SKM-1 (cell line): Measurements from ENCODE around the gene GOLGA5.
"Not testable (repeated sequence)": the region's sequence is repeated elsewhere in the genome, so short reads cannot be mapped to it uniquely, and the experiment has no call there.

Source experiments
- DNase-seq: peaks from one replicate; lab custom pipeline; 2025; ENCODE audit not compliant: unreplicated experiment; lab: John Stamatoyannopoulos, UW

The GOLGA5 gene, protein sequence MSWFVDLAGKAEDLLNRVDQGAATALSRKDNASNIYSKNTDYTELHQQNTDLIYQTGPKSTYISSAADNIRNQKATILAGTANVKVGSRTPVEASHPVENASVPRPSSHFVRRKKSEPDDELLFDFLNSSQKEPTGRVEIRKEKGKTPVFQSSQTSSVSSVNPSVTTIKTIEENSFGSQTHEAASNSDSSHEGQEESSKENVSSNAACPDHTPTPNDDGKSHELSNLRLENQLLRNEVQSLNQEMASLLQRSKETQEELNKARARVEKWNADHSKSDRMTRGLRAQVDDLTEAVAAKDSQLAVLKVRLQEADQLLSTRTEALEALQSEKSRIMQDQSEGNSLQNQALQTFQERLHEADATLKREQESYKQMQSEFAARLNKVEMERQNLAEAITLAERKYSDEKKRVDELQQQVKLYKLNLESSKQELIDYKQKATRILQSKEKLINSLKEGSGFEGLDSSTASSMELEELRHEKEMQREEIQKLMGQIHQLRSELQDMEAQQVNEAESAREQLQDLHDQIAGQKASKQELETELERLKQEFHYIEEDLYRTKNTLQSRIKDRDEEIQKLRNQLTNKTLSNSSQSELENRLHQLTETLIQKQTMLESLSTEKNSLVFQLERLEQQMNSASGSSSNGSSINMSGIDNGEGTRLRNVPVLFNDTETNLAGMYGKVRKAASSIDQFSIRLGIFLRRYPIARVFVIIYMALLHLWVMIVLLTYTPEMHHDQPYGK

DNA sequence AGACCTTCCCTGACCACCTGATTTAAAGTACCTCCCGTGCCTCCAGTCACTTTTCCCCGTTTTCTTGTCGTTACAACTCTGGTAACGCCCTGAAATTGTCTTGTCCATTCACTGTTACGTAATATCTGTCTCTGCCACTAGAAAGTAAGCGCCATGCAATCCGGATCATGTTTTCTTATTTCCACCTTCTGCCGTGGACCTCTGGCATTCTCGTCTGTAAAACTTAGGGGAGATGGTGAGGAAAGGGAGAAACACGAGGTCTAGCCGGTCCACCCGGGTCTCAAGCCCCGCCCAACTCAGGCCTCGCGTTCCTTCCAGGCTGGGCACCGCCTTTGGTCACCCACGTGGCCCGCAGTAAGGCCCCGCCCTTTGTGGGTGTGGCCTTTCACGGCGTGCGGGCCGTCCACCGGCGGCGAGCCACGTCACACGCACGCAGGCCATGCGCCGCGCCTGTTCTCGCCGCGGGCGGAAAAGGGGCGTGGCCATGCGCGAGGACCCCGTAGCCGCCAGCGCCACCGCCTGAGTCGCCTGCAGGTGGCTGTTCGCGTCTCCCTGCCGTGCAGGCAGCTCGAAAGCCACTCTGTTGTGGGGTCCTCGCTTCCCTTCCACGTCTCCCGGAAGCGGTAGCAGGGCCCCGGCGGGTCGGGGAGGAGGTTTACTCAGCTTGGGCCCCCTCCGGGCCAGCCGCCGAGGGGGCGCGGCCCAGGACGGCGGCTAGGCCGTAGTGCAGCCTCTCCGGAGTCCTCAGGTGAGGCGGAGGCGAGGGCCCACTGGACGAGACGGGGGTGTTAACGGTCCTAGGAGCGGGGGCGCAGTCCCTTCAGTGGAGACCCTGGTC lies at the start of gene GOLGA5:
Gene GOLGA5 (plus strand): TSS at position 597 of the 838 bp plus-strand sequence. CDS start 3,133 bp downstream, outside the sequence.
- DNase-seq, result peak; percentile 86

DNA sequence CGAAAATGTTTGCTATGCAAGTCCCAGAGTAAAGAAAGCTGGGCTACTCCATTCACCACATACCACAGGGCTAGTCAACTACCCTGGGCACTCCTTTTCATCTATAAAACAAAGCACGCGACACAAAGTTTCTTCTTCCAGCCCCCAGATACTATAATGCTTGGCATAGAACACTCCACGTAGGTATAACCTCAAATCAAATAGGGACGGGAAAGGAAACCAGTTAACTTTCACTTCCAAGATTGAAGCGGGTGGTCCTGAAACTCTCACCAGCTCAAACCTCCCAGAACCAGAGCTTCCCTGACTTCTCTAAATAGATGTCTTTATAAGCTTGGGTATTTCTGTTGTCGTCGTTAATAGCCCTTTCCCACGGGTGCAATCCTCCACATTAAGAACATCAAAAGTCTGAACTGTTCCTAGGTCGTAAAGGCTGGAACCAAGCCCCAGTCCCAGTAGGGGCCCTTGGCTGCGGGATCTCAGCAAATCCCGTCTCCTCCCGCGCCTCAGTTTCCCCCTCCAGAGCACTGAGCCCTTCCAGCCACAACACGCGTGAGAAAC lies 46.3 kb upstream of the GOLGA5 start:
- DNase-seq, result no peak

DNA sequence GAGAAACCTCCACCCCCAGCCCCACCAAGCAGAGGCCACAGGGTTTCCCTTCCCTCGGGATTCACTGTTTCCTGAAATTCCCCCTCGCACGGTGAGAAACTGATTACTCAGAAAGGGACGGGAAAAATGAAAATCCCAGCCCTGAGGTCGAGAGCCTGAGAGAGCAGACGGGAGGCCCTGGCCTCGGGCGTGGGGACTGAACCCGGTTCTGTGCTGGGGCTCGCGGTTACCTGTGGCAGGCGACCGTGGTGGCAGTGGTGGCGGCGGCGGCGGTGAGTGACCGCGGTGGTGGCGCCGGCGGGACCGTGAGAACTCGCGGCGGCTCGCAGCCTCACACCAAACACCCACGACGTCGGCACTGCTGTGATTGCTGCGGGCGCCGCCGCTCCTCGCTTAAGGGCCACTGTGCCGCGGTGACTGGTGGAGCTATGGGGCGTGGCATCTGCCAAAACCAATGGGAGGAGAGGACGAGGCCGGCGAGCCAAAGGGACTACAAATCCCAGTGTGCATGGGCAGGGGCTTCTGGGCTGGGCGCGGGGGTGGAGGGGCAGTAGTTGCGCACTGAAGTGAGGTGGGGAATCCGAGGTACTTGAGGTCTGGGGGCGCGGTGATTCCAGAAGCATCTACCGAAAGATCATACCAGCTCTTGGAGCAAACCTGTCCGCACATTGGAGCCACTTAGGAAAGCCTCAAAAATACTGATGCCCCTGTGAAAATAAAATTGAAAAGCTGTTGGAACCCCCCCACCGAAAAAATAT lies 45.7 kb upstream of the GOLGA5 start, which contains the start of gene LGMN:
Gene LGMN (minus strand): TSS at position 369 of the 758 bp plus-strand sequence. CDS start 15,841 bp downstream, outside the sequence.
- DNase-seq, result no peak

DNA sequence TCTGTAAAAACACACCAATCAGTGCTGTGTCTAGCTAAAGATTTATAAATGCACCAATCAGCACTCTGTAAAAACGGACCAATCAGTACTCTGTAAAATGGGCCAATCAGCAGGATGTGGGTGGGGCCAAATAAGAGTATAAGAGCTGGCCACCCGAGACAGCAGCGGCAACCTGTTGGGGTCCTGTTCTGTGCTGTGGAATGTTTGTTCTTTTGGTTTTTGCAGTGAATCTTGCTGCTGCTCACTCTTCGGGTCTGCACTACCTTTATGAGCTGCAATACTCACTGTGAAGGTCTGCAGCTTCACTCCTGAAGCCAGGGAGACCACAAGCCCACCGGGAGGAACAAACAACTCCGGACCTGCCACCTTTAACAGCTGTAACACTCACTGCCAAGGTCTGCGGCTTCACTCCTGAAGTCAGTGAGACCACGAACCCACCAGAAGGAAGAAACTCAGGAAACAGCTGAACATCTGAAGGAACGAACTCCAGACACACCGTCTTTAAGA lies 43.8 kb upstream of the GOLGA5 start:
- DNase-seq, result not testable (repeated sequence)

DNA sequence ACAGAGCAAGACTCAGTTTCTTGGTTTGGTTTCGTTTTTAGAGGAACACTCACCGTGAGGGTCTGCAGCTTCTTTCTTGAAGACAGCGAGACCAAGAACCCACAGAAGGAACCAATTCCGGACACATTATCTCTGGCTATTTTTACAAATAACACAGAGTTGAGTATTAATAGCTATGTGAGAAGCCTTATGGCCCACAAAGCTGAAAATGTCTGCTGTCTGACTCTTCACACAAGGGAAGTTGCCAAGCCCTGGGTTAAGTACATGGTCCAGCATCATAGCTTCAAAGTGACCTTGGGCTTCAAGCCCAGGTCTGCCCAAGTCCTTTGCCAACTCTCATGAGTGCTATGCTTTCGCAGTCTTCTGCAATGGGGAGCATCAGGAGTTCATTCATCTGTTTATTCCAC lies 43.1 kb upstream of the GOLGA5 start:
- no peak for DNase-seq

DNA sequence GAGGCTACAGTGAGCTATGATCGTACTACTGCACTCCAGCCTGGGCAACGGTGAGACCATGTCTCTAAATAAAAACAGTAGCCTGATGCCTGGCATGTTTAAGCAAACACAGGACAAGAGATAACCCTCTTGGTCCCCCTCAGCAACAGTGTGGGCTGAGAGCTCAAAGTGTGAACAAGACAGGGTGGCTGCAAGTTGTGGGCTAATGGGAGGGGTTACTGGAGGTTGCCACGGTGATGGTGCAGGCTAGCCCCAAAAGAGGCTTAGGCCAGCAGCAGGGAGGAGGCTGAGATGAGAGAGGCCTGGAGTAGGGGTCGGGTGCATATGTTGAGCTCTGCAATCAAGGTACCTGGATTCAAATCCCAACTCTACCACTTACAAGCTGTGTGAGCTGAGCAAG lies 42.3 kb upstream of the GOLGA5 start:
- no peak for DNase-seq

DNA sequence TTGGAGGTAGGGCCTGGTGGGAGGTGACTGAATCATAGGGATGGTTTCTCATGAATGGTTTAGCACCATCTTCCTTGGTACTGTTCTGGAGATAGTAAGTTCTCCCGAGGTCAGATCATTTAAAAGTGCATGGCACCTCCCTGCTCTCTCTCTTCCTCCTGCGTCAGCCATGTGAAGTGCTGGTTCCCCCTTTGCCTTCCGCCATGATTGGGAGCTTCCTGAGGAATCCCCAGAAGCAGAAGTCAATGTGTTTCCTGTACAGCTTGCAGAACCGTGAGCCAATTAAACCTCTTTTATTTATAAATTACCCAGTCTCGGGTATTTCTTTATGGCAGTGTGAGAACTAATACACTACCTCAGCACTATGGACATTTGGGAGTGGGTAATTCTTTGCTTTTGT lies 40.9 kb upstream of the GOLGA5 start:
- no peak for DNase-seq

DNA sequence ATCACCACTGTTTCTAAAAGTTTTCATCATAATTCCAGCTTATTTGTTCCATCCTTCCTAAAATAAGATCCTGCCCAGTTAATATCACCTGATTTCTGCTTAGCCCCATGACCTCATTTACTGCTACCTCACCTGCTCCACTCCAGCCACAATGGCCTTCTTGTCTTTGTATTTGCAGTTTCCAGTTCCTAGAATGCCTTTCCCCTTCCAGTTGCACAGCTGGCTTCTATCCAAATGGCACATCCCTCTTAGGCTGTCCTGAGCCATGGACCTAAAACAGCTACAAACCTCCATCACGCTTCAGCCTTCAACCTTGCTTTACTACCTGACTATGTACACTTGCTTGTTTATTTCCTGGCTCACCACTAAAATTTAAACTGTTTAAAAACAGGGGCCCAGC lies 39.1 kb upstream of the GOLGA5 start:
- DNase-seq, result no peak

DNA sequence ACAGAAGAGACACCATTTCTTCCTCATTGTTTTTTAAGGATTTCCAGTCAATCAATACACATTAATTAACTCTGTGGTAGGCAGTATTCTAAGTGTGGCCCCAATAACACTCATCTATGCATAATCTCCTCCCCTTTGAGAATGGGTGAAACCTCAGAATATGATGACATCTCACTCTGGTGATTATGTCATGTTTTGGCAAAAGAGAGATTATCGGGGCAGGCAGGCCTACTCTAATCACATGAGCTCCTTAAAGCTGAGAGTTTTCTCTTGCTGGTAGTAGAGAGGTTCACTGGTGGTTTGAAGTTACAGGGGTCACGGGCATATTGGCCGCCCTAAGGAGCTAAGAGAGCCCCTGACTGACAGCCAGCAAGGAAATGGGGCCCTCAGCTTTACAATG lies 38.6 kb upstream of the GOLGA5 start:
- DNase-seq, result no peak

DNA sequence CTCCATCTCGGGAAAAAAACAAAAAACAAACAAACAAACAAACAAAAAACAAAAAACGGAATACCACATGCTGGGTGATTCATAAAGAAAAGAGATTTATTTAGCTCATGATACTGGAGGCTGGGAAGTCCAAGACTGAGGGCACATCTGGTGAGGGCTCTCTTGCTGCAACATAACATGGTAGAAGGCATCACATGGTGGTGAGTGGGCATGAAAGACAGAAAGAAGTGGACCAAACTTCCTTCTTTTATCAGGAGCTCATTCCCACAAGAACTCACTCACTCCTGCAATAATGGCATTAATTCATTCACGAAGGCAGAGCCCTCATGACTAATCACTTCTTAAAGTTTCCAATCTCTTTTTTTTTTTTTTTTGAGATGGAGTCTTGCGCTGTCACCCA lies 37.7 kb upstream of the GOLGA5 start:
- DNase-seq, result no peak

DNA sequence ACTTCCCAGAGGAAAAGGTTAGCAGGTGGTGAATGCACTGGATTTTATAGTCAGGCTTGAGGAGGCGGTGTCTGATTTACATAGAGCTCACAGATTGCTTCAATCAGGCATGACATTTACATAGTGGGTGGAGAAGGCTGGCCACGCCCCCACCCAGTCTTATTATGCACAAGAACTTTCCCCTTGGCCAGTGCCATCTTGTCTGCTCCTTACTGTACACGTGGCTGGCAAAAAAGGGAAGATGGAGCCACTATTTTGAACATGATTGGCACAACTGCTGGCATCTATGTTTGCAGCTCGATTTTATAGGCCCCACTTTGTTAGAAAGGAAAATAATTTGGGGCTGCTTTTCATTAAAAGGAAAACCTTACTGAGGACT lies 34.8 kb upstream of the GOLGA5 start:
- no peak for DNase-seq

DNA sequence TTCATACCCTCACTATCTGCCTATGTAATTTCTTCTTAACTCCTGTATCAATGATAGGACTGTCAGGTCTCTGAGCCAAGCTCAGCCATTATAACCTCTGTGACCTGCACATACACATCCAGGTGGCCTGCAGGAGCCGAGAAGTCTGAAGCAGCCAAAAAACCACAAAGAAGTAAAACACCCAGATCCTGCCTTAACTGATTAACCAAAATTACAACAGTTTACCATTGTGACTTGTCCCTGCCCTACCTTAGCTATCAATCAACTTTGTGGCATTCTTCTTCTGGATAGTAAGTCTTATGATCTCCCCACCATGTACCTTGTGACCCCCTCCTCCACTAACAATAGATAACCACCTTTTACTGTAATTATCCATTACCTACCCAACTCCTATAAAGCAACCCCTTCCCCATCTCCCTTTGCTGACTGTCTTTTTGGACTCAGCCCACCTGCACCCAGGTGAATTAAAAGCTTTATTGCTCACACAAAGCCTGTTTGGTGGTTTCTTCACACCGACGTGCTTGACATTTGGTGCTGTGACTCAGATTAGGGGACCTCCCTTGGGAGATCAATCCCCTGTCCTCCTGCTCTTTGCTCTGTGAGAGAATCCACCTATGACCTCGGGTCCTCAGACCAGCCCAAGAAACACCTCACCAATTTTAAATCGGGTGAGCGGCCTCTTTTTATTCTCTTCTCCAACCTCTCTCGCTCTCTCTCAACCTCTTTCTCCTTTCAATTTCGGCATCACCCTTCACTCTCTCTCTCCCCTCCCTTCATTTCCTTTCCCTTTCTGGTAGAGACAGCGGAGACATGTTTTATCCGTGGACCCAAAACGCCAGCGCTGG lies 34.2 kb upstream of the GOLGA5 start:
- no peak for DNase-seq

DNA sequence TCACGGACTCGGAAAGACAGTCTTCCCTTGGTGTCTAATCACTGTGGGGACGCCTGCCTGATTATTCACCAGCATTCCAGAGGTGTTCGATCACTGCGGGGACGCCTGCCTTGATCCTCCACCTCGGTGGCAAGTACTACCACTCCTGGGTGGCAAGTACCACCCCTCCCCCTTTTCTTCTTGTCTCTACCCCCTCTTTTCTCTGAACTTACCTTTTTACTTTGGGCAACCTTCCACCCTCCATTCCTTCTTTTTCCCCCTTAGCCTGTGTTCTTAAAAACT lies 33.6 kb upstream of the GOLGA5 start:
- no peak for DNase-seq

DNA sequence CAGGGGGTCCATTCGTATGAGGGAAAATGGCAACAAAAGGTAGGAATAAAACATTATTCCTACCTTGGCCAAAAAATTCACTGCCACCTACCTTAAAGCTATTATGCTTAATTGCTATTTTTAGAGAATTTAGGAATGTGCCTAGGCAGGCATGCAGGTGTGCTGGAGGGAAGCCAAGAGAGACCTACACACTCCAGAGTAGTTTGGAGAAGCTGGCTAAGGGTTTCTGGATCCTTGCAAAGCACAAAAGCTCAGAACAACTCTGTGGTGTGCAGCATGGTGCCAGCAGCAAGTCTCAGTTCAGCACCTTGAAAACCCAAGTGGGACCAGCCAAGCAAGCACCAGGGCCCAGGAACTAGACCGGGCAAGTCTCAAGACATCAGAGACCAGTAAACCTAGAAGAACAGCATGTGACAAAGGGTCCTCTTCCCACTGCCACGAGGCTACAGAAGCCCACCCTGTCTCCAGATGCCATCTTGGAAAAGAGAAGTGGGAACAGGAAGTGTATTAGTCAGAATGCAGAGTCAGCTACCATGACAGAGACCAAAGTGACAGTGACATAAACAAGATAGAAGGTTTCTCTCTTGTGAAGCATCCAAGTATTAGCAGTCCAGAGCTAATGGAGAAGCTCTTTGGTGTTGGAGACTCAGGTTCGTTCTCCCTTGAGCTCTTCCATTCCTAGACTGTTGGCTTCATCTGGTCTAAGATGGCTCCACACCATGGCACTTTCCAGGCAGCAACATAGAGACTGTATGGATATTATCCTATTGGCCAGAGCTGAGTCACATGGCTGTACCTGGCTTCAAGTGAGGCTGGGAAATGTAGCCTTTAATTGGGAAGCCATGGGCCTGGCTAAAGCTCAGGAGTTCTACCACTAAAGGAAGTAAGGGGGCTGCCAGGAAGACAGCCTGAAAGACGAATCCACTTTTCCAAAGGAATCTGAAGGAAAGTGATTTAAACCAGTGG lies 30.2 kb upstream of the GOLGA5 start:
- not testable (repeated sequence) for DNase-seq

DNA sequence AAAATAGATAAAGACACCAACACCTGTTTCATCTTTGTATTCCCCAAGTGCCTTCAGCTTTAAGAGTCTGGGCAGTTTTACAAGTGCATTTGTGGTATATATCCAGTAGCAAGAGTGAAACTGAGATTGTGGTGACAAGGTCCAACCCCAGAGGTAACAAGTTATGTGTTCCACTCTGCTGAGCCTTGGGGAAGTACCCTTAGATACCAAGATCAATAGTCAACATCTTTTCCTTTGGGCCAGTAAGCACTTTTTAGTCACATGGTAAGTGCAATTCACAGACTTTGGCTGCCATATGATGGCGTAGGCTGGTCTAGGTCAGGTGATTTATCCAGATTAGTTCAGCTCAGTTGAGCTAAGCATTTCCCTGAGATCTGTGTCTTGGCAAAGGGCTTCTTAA lies 25.9 kb upstream of the GOLGA5 start:
- not testable (repeated sequence) for DNase-seq

DNA sequence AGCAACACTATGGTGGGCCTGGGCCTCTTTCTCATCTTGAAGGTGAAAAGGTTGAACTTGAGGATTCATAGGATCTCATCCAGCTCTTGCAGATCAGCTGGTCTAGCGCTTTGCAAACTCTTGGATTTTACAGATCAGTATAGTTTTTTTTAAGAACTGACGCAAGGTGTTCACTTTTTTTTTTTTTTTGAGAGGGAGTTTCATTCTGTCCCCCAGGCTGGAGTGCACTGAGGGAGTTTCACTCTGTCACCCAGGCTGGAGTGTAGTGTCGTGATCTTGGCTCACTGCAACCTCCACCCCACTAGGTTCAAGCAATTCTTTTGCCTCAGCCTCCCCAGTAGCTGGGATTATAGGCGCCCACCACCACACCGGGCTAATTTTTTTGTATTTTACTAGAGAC lies 25.3 kb upstream of the GOLGA5 start:
- no peak for DNase-seq

DNA sequence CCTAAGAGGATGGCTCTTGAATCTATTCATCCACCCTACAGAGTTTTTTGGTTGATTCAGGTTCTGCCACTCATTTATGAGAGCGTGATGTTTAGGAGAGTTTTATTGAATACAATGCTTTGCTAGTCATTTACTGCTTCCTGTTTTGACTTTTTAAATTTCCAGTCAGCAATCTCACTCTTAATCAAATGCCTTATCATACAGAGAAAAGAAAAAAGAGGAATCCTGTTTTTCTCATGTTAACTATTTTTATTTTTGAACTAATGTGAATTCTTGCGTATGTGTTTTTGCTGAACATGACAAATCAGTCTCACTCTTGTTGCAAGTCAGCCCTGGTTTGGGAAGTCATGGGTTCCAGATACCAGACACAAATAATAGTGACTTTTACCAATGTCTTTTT lies 23.6 kb upstream of the GOLGA5 start:
- DNase-seq, result no peak

DNA sequence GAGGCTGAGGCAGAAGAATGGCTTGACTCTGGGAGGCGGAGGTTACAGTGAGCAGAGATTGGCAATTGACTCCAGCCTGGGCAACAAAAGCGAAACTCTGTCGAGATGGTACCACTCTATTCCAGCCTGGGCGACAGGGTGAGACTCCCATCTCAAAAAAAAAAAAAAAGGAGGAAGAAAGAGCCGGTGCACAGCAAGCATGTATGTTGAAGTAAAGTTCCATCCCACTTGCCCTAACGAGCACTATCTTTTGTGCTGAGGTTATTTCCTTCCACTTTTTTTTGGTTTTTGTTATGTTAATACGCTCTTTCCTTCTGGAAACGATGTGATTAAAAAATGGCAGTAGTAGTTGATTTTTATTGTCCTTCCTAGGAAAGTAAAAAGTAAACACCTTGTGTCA lies 19.5 kb upstream of the GOLGA5 start:
- DNase-seq, result no peak
